Measurements from ENCODE around the gene CADM1. TPM values are rescaled to one million over a fixed set of nuclear protein-coding genes. Genes with fewer than 3 reads are reported as not detected.

The CADM1 gene
- polyA plus RNA-seq, 1 donor (not counting 4 experiments of a cell fraction or from before 2014, with no cell fraction given) = 9.5 TPM

DNA sequence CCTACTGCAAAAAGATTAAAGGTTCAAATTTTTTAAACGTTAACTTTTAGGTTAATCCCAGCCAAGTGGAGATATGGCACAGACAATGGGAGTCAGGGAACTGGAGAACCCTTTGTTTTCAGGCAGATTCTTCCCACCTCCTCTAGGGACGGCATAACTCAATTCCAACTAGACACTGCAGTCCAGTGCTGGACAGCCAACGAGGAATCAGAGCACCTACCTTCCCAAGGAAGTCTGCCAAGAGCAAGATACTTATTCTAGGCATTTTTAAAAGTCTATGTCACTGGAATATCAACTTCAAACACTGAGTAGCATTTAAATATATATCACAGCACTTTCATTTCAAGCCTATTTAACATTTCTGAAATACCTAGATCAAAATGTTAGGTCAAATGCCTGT lies 7.3 kb downstream of the CADM1 start:
- peaks cover 2% of the 10 kb centered on the region for H3K4me1 ChIP-seq (ENCODE audit: control insufficient read depth, extremely low read depth, insufficient read depth, low read length)
- H4K20me1 ChIP-seq (ENCODE audit: control insufficient read depth, extremely low read depth, insufficient read depth, low read length) = no peaks in the 10 kb centered on the region

DNA sequence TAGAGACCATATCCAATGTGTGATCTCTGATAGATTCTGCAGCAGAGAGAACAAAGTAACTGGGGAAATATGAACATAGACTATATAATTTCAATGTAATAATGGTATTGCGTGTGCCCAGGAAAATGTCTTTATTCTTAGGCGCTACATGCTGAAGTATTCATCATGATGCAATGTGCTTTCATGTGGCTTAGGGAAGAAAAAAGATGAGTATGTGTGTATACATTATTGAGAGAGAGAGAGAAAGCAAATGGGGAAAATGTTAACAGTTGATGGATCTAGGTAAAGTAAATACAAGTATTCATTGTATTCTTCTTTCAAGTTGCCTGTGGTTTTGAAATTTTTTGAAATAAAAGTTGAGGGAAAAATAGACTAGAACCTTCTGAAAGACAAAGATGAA lies 10.3 kb downstream of the CADM1 start:
- DNase-seq (ENCODE audit: low read depth, low spot score) (no peak), FAIRE-seq (no peak)
- H3K27me3 ChIP-seq (ENCODE audit: control insufficient read depth, extremely low read depth, insufficient read depth, low read length) = no peaks in the 10 kb centered on the region

More for the DNA sequence above, 7.3 kb downstream of the CADM1 start:
- H3K27ac ChIP-seq (ENCODE audit: control insufficient read depth, insufficient read depth, low read length) = no peak overlapping the region
- no peaks in the 10 kb centered on the region for H3K9me3 ChIP-seq (ENCODE audit: control insufficient read depth, low read depth, low read length)
- H3K9me1 ChIP-seq (ENCODE audit: control insufficient read depth, extremely low read depth, insufficient read depth, low read length) = no peaks in the 10 kb centered on the region
- dilution Hi-C loops (cut with MboI; ENCODE audit: extremely low pct_ligation_motif_present, low sequenced_read_pairs) = no loop called here
- no peaks in the 10 kb centered on the region for H3K79me2 ChIP-seq (ENCODE audit: control insufficient read depth, insufficient read depth, low read length)
- TF ChIP-seq, protein P1, sequence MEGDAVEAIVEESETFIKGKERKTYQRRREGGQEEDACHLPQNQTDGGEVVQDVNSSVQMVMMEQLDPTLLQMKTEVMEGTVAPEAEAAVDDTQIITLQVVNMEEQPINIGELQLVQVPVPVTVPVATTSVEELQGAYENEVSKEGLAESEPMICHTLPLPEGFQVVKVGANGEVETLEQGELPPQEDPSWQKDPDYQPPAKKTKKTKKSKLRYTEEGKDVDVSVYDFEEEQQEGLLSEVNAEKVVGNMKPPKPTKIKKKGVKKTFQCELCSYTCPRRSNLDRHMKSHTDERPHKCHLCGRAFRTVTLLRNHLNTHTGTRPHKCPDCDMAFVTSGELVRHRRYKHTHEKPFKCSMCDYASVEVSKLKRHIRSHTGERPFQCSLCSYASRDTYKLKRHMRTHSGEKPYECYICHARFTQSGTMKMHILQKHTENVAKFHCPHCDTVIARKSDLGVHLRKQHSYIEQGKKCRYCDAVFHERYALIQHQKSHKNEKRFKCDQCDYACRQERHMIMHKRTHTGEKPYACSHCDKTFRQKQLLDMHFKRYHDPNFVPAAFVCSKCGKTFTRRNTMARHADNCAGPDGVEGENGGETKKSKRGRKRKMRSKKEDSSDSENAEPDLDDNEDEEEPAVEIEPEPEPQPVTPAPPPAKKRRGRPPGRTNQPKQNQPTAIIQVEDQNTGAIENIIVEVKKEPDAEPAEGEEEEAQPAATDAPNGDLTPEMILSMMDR (optimal IDR thresholded peaks at IDR 0.05 in 1 of 3, IDR thresholded peaks at IDR 0.05 in 1 of 3, conservative IDR thresholded peaks at IDR 0.05 in 1 of 3; ENCODE audit: extremely low read depth in 1 of 3, insufficient read depth in 2 of 3, low read length in 3 of 3) = no peak
- no peak for TF ChIP-seq EZH2 (IDR thresholded peaks at IDR 0.05; ENCODE audit: low read length)
- H3K4me2 ChIP-seq (ENCODE audit: control insufficient read depth, extremely low read depth, insufficient read depth, low read depth, low read length) = no peak overlapping the region
- no peak for FAIRE-seq
- no peak overlapping the region for H3K4me3 ChIP-seq (ENCODE audit: control insufficient read depth in 2 of 3, extremely low read depth in 1 of 3, insufficient read depth in 2 of 3, low read depth in 1 of 3, low read length in 3 of 3)
- H3K36me3 ChIP-seq (ENCODE audit: control insufficient read depth in 2 of 2, extremely low read depth in 1 of 2, insufficient read depth in 2 of 2, low read length in 2 of 2) = no peaks in the 10 kb centered on the region
- peaks cover 7% of the 10 kb centered on the region for H3K27me3 ChIP-seq (ENCODE audit: control insufficient read depth, extremely low read depth, insufficient read depth, low read length)
- H3K9ac ChIP-seq (ENCODE audit: control insufficient read depth, extremely low read depth, insufficient read depth, low read length) = no peak overlapping the region
- H2AFZ ChIP-seq (ENCODE audit: control insufficient read depth, low read length) = no peak overlapping the region
- DNase-seq (ENCODE audit: low read depth, low spot score) = no peak

More for the DNA sequence above, 10.3 kb downstream of the CADM1 start:
- Histone ChIP-seq H3K9me1 (ENCODE audit: control insufficient read depth, extremely low read depth, insufficient read depth, low read length) (no peaks in the 10 kb centered on the region), H3K79me2 (ENCODE audit: control insufficient read depth, insufficient read depth, low read length) (no peaks in the 10 kb centered on the region), H3K27ac (ENCODE audit: control insufficient read depth, insufficient read depth, low read length) (no peak overlapping the region), H3K9me3 (ENCODE audit: control insufficient read depth, low read depth, low read length) (no peaks in the 10 kb centered on the region), H2AFZ (ENCODE audit: control insufficient read depth, low read length) (no peak overlapping the region), H4K20me1 (ENCODE audit: control insufficient read depth, extremely low read depth, insufficient read depth, low read length) (no peaks in the 10 kb centered on the region), H3K4me1 (ENCODE audit: control insufficient read depth, extremely low read depth, insufficient read depth, low read length) (no peaks in the 10 kb centered on the region), H3K36me3 (ENCODE audit: control insufficient read depth in 2 of 2, extremely low read depth in 1 of 2, insufficient read depth in 2 of 2, low read length in 2 of 2) (no peaks in the 10 kb centered on the region), H3K4me2 (ENCODE audit: control insufficient read depth, extremely low read depth, insufficient read depth, low read depth, low read length) (no peak overlapping the region), H3K4me3 (ENCODE audit: control insufficient read depth in 2 of 3, extremely low read depth in 1 of 3, insufficient read depth in 2 of 3, low read depth in 1 of 3, low read length in 3 of 3) (no peak overlapping the region), H3K9ac (ENCODE audit: control insufficient read depth, extremely low read depth, insufficient read depth, low read length) (no peak overlapping the region)
- dilution Hi-C loops (cut with MboI; ENCODE audit: extremely low pct_ligation_motif_present, low sequenced_read_pairs) = no loop called here
- no peak for TF ChIP-seq EZH2 (IDR thresholded peaks at IDR 0.05; ENCODE audit: low read length)
- TF ChIP-seq, protein P1 (optimal IDR thresholded peaks at IDR 0.05 in 1 of 3, IDR thresholded peaks at IDR 0.05 in 1 of 3, conservative IDR thresholded peaks at IDR 0.05 in 1 of 3; ENCODE audit: extremely low read depth in 1 of 3, insufficient read depth in 2 of 3, low read length in 3 of 3) = no peak

Measured in keratinocyte (primary cell).